Ecto neural progenitor cell (in vitro differentiated cells): ENCODE data around the gene FOXD1.
A peak's percentile ranks its signal among the peaks of the same experiment; 100 is the strongest.
"Not testable (repeated sequence)": the region's sequence is repeated elsewhere in the genome, so short reads cannot be mapped to it uniquely, and the experiment has no call there.

Experiments
- DNase-seq: peaks from one replicate; pipeline ENCODE4 v3.0.0-alpha.2; 2018; ENCODE audit warnings: low spot score

Gene FOXD1

DNA sequence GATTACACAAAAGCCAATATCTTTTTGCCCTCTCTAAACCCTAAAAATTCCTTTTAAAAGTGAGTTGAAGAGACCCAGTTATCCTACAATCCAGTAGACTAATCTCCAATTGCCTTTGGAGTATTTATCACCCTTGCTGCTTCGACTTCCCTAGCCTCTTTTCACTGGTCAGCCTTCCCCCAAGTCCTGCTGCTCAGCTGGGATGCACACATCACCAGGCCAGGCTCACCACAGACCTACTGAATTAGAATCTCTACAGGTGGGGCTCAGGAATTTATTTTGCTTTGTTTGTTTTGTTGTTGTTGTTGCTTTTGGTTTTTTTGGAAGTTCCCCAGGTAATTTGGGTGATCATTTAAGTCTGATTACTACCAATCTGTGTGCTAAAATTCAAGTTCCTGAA, 11.6 kb upstream of the FOXD1 start:
- DNase-seq: no peak

DNA sequence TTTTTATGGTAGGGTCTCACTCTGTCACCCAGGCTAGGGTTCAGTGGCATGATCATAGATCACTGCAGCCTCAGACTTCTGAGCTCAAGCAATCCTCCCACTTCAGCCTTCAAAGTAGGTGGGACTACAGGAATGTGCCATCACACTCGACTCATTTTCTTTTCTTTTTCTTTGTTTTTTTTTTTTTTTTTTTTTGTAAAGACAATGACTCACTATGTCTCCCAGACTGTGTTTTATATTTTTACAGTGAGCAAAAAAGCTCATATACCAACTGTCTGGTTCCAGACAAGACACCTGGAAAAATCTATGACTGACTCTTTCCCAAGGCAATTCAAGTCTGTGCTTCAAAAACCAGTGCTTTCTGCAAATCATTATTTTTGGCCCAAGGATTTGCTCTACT, 10.8 kb upstream of the FOXD1 start:
- DNase-seq: no peak

DNA sequence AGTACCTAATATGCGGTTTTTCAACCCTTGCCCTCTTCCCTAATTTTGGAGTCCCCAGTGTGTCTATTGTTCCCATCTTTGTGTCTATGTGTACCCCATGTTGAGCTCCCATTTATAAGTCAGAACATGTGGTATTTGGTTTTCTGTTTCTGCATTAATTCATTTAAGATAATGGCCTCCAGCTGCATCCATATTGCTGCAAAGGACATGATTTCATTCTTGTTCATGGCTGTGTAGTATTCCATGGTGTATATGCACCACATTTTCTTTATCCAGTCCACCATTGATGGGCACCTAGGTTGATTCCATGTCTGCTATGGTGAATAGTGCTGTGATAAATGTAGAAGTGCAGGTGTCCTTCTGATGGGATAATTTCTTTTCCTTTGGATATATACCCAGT, 7.9 kb upstream of the FOXD1 start:
- DNase-seq: not testable (repeated sequence)

DNA sequence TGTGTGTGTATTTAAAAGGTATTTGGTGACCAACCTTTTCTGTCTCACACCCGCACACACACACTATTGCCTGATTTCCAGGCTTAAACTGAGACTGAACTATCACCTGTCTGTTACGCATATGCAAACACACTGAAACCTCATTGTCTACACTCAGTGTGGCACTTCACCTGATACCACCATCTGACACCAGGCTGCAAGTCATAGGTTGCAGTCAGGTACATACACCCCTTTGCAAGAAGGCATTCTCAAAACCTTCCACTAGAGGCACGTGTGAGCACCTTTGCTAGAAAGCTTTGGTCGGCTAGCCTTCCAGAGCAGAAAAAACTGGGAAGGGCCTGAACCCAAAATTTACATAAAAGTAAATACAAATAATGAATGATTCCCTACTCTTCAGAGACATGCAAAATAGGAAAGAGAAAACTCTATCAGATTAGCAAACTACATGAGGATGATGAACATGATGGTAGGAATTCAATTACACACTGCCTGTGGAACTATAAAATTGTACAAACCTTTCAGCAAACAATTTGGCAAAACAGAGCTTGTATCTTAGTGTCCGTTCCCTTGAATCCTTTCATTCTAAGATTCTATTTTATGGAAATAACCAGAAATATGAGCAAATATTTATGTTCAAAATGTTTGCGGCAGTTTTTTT, 5.9 kb upstream of the FOXD1 start:
- DNase-seq: peak; percentile 65

DNA sequence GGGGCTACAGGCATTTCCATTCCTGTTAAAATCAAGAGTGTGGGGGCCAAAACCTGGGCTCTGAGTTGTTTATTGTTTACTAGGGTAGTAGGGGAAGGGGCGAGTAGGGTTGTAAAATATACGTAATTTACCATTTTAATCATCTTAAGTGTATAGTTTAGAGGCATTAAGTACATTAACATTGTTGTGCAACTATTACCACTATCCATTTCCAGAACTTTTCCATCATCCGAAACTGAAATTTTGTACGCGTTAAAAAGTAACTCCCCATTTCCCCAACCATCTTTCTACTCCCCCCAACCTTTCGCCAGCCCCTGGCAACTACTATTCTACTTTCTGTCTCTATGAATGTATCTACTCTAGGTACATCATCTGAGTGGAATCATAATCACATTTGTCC, 3.6 kb upstream of the FOXD1 start:
- no peak for DNase-seq

DNA sequence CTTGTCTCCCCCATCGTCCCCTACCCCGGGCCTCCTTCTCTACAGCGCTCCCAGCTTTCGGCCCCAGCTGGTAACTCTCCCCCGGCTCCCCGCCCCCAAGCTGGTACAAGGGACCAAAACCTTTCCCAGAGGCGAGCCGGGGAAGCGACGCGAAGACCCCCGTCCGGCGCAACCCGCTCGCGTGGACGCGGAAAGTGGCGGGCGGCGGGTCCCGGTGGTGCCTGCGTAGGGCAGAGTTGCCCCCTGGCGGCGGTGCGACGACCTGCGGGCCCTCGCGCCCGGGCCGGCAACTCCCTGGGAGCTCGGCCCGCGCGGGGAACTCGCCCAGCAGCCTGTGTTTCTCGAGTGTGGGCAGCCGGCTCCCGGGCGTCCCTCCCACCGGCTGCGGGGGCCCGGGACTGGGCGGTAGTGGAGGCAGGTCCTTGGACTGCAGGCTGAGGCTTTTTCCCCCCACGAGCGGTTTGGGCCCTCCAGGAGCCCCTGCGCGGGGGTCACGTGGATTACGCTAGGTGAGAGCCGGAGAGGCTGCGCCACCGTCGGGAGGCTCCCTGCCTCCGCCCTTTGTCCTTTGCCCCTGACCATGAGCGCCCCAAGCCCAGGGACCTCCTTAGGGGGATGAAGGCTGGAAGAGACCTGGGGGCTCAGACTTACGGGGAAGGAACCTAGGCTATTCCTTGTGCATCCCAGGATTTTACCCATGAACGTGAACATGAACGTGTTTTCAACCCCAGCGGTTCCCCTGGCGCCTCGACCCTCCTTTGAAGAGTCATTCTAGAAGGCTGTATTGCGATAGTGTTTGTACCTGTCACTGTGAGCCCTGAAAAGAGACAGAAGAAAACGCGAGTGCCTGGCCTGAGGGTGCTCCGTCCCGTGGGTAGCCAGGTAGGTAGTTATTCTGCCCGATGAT, 2.9 kb upstream of the FOXD1 start:
- DNase-seq: peak; percentile 87

DNA sequence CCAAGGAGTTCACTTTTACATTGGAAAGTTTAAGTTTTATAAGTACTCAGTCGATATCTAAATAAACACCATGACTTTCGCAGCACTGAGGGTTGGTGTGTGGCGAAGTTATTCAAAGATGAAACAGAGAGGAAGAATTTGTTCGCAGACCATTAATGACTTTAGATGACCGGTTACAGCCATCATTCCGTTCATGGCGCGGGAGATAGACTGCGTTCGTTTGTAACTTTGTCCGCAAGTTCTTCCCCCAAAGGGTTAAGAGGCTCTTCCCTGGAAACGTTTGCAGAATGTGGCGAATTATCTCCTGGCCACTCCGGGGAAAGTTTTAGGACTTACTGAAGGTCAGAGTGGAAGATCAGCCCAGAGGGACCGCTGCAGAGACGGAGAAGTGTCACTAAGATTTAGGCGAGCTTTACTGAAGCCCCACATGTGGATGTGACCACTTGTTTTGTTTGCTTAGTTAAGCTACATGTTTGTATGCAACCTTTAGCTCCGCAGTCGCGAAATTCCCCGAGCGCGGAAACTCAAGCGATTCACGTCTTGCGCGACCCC, 2.2 kb upstream of the FOXD1 start:
- no peak for DNase-seq

DNA sequence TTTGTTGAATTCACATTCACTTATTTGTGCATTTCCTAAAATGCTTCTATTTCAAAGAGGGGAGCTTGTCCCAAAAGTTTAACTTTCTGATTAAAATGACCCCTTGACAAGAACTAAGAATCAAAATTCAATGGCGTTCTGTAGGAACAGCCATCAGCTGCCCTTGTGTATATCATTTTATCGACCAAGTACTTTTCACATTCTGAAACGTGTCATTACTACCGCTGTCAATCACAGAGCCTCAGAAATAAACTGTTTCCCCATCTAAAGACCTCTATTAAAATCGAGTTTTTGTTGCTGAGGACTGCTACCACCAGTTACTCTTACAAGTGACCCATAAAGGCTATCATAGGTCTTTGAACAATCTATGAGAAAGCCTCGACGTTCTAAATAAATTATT, 1.6 kb upstream of the FOXD1 start:
- no peak for DNase-seq

DNA sequence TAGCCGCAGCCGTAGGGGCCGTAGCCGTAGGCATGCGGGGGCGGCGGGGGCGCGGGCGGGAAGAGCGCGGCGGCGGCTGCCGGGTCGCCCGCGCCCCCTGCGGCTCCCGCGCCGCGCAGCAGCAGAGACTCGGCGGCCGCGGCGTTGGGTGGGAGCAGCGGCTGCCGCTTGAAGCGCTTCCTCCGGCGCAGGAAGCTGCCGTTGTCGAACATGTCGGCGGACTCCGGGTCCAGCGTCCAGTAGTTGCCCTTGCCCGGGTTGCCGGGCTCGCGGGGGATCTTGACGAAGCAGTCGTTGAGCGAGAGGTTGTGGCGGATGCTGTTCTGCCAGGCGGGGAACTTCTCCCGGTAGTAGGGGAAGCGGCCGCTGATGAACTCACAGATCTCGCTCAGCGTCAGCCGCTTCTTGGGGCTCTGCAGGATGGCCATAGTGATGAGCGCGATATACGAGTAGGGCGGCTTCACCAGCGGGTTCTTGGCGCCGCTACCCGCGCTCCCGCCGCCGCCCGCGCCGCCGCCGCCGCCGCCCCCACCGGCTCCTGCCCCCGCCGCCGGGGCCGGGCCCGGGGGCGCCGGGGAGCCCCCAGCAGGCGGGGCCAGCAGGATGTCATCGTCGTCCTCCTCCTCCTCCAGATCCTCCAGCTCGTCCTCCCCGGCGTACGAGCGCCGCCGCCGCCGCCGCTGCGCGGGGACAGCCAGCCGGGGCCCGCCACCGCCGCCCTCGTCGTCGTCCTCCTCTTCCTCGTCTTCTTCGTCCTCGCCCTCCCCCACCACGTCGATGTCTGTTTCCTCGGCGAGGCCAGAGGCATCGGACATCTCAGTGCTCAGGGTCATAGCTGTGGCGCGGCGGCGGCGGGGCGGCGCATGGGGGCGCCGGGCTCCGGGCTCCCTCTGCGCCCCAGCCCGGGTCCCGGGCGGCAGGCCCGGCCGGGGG, 781 bp downstream of the FOXD1 start:
- DNase-seq: peak; percentile 80

DNA sequence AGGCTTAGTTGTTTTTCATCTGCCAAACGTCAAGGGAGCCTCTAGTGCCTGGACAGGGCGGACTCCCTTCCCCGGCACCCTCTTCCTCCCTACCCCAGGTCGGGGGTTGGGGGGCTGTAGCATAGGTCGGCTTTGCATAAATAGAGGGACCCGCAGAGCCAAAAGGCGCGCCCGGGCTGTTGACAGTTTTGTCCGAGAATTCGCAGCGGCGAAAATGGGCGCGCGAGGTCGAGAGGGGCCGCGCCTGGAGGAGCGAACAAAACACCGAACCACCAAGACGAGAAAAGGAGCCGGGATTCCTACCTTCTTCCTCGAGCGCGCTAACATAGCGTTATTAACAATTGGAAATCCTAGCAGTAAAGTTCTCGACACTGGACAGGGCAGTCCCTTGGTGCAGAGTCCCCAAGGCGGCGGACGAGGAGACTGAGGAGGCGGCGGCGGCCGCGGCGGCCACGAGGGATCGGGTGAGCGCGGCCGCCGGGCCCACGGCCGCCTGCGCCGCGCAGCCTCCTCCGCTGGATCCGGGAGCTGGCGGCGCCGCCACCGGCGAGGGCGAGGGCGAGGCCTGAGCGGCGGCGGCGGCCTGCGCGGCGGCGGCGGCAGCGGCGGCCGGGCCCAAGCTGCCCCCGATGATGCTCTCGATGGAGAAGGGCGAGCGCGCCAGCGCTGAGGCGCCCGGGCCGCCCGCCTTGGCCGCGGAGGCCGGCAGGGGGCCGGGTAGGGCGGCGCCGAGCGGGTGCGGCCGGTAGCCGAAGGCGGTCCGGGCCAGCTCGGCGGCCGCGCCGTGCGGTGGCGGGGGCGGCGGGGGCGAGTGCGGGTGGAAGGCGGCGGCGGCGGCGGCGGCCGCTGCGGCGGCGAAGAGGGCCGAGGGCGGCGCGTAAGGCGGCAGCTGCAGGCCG, 1.7 kb downstream of the FOXD1 start:
- DNase-seq: peak; percentile 52

DNA sequence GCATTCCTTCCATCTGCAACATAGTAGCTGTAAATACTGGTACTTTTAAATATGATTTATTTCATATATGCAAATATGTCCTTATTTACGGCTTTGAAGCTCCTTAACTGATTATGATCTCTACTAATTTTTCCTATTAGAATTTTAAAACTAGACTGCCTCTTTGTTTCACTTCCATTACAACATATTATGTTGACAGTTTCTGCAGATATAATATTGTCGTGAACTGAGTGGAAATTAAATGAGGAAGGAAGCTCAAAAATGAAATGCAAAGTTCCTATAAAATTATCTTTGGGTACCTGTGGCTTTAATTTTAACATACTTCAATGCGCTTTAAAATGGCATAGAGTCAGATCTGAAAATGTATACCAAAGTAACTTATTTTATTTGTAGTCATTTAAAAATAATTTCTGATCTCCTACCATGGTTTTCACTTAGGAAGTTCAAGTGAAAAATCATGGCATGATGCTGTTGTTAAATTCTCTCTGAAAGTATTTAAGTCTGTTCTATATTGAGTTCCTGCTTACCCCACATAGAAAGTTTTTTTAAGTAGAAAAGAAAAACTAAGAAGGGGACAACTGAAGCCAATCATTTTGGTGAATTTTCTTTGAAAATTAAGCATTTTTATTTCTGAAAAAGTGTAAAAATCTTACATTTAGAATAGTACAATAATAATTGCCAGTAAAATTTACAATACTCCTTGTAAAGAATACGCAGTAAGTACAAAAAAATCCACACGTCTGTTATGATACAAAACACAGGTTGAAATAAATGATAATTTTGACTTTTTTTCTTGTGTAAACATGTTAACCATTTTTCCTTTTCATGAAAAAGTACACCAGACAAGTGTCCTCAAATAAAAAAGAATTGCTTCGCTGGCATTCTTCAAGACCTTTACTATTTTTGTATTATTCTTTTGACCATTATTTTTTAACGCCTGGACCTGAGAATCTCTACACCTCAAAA, 2.6 kb downstream of the FOXD1 start:
- DNase-seq: no peak

DNA sequence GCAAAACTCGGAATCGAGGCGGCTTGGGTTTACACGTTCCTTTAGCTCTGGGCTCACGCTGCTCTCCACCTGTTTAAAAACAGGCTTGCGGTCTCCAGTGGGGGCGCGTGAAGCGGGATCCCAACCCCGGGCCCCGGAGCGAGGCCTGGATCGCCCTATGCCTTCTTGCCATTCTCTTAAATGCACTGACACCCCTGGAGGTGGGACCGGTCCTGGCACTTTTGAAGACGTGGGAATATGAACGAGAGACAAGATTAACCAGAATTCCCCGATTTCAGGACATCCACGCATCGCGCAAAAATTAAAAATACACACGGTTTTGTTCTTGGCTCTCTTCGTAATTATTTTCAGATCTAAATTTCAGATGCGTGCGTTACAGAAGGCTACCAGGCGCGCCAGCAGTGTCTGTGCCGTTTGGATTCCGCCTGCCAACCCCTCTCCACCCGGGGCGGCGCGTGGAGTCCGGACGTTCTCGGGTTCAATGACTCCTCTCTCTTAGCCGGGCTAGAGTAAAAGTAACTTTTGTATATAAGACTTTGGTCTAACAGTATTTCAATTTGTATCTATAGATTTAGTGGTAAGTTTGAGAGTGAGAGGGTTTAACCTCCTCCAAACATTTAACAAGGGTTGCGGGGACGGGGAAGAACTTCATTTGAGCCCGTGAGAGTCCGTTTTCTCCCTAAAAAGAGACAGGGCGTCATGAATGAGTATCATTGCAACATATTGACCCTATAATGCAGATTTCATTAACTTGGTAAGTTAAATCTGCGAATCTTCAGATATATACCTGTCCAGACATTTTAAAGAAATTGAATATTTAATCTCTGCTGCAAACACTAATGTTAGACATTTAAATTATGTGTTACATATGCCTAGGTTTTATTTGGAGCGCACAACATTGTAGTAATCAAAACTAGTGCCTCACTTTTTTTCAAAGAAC, 3.8 kb downstream of the FOXD1 start:
- peak; percentile 71 for DNase-seq

DNA sequence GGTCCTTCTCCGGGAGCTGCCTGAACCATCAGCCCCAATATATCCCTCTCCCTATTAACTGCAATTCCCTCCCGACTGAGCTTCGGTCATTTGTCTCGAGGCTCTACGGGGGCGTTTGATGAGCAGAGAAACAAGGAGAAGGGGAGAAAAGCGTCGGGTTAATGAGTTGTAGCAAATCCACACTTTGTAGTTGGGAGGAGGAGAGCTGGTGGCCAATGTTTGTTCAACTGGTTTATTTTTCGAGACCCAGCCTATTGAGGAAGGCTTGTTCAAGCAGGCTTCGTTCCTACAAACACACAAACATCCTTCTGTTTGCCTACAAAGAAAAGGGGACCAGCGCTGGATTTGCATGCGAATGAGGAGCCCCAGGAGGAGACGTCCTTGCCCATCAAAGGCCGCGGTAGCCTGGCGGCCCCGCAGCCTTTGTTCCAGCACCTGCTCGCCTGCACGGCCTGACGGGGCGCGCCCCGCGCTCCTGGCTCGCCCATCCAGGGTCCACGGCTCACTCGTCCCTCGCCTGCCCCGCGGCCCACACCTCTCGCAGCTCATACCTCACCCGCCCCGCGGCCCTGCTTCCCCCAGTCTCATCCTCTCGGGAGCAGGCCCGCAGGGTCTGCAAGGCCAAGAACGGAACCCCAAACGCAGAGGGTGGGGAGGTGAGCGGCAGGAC, 4.6 kb downstream of the FOXD1 start:
- DNase-seq: peak; percentile 56

DNA sequence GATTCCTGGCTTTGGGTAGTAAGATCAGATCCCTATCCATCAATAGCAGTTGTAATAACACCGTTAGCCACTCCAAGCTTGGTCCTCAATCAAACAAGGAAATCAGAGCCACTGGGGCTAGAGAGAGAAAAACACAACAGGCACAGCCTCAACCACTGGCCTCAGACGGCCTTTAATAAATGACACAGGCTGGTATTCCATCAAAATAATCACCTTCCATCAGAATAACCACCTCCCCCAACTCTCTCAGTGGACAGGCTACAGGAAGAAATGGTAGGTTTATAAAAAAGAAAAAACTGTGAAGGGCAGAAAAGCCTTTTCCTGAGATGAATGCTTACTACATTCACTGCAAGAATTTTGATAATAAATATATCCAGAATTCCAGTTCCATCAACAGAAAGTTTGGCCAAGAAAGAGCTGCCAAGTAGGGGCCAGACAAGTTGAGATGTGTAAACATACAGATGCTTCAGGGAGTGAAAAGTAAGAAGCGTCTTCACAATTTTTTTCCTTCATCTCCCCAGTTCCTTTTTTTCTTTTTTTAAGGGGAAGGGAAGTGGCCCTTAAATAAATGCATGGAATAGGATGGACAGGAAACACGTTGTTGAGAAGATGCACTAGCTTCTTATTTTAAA, 5.5 kb downstream of the FOXD1 start:
- DNase-seq: peak; percentile 32

DNA sequence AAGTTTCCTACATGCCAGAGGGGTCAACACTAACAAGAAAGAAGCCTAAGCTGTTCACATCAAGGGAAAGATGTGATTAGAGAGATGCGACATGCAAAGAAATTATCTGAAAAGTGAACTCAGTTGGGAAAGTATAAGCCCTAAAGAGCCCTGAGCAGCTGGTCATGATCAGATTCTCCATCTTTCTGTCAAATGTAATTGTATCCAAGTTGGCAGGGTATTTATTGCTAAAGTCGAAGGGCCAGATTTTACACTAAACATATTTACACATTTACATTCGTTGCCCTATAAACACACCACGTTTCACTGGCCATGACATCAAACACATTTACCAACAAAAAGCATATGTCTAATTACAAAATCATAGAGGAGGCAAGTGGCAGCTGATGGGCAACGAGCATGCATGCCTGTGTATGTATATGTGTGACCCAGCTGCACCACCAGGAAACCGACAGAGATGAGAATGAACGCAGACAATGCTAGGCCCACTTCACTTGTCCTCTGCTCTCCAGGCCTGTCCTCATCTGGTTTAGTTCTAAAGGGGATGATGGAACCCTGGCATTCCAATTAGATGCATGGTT, 6.3 kb downstream of the FOXD1 start:
- DNase-seq: peak; percentile 32

DNA sequence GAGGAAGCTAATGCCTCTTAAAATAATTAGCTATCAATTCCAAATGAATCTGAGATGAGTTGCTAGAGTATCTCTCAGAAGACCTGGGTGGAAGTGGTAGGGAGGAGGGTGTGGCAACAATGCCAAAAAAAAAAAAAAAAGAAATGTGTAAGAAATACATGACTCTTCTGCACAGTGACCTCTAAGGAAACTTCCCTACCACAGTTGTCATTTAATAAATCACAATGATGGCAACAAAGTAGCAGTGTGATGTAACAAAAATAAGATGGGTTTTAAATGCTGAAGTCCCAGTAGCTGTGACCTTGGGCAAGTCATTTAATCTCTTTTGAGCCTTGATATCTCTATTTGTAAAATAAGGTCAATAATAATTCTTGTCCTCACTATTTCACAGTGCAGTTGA, 7.2 kb downstream of the FOXD1 start:
- DNase-seq: no peak

DNA sequence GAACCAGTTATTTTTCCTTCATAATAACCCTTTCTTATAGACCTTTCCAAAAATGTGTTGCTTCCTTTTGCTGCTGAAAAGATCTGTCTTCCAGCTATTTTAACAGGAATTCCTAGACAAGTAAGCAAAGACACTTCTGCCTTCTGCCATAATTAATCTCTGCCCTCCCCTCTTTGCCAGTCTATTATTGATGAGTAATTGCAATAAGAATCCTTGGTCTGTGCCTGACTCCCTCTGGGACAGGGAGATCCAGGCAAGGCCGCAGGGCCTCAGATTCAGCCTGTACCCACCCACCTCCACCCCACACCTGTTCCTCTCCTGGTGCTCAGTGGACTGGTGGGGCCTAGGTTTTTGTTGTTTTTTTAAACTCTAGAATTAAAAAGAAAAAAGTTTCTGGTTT, 8.3 kb downstream of the FOXD1 start:
- peak; percentile 13 for DNase-seq
